HepG2 (cell line): ENCODE measurements around the gene ABI3. TPM values are rescaled to one million over a fixed set of nuclear protein-coding genes. Genes with fewer than 3 reads are reported as not detected.

Experiments
- ATAC-seq: fragments of 200-7000 bp; cut with Tn5 transposase; 3 replicates; pipeline ENCODE4 v1.9.1; 2020; ENCODE audit warnings: mild to moderate bottlenecking, moderate library complexity
- BruUV-seq: library from RNA; stranded (reverse); fragments of 400-500 nt; replicated peaks from 2 replicates; lab custom pipeline; 2021; lab: Mats Ljungman, UMichigan
- CTCF ChIA-PET: fragments of 300-600 bp; formaldehyde crosslinking; extraction: SDS; loops from one replicate; lab custom pipeline; 2021; ENCODE audit warnings: low total read pairs, inconsistent platforms, low intra/inter-chr PET ratio; lab: Yijun Ruan, JAX
- POLR2A ChIA-PET: fragments of 350-600 bp; sonication (Branson Sonifier 250); formaldehyde crosslinking; loops from one replicate; lab custom pipeline; 2020; ENCODE audit warnings: antibody characterized with exemption, inconsistent platforms; lab: Yijun Ruan, JAX
- DNase-seq: peaks from one replicate; pipeline ENCODE4 v3.0.0-alpha.2; 2015; ENCODE audit warnings: low spot score
- FAIRE-seq: peaks from 3 replicates; lab custom pipeline; 2011; peaks lifted over from hg19 to GRCh38; lab: Jason Lieb, UNC
- H2AFZ ChIP-seq: one replicate; pipeline ENCODE4 v1.6.1; 2011; ENCODE audit warnings: low read length, inconsistent platforms
- H3K27ac ChIP-seq: fragments of 300-600 bp; 3 replicates; pipeline ENCODE4 v1.8.0; 2011; ENCODE audit warnings: mixed run types, mild to moderate bottlenecking, mixed read lengths, low read length, inconsistent platforms; ENCODE audit not compliant: insufficient read depth; ENCODE audit errors: extremely low read length
- H3K27me3 ChIP-seq, 2 experiments: fragments of 200-600 bp in 1 of 2; 2 replicates in 1 of 2; 3 replicates in 1 of 2; pipeline versions ENCODE4 v1.6.0 to v1.8.0; 2011; ENCODE audit warnings: low read length in 2 of 2, mild to moderate bottlenecking in 2 of 2, moderate library complexity in 2 of 2, inconsistent platforms in 1 of 2; ENCODE audit not compliant: insufficient read depth in 2 of 2, control insufficient read depth in 1 of 2
- H3K36me3 ChIP-seq, 2 experiments: fragments of 200-600 bp in 1 of 2; replicated peaks in 1 of 2; 2 replicates in 1 of 2; 3 replicates in 1 of 2; pipeline versions ENCODE4 v1.5.1 to v1.8.0; 2011; ENCODE audit warnings: low read length in 2 of 2, inconsistent platforms in 1 of 2; ENCODE audit not compliant: insufficient read depth in 2 of 2, control insufficient read depth in 1 of 2
- H3K4me1 ChIP-seq: 2 replicates; pipeline ENCODE4 v1.5.1; 2012; ENCODE audit warnings: low read length, inconsistent platforms; ENCODE audit not compliant: insufficient read depth
- H3K4me2 ChIP-seq: 2 replicates; pipeline ENCODE4 v1.6.0; 2011; ENCODE audit warnings: low read depth, low read length, inconsistent platforms
- H3K4me3 ChIP-seq, 3 experiments: fragments of 200-600 bp in 1 of 3; sonication (generic), shearing (Covaris generic) in 1 of 3; replicated peaks in 1 of 3; 2 replicates each; pipeline ENCODE4 v1.5.1; 2011 to 2016; ENCODE audit warnings: low read length in 3 of 3, inconsistent platforms in 2 of 3, low read depth in 2 of 3, mild to moderate bottlenecking in 2 of 3, control low read depth in 1 of 3, mixed read lengths in 1 of 3; ENCODE audit not compliant: insufficient read depth in 1 of 3
- H3K79me2 ChIP-seq: one replicate; pipeline ENCODE4 v1.6.1; 2011; ENCODE audit warnings: low read length, inconsistent platforms; ENCODE audit not compliant: insufficient read depth
- H3K9ac ChIP-seq: 2 replicates; pipeline ENCODE4 v1.6.0; 2011; ENCODE audit warnings: mild to moderate bottlenecking, low read depth, low read length, inconsistent platforms; ENCODE audit not compliant: insufficient read depth
- H3K9me3 ChIP-seq: 2 replicates; pipeline ENCODE4 v1.5.1; 2012; ENCODE audit warnings: mild to moderate bottlenecking, low read length
- H4K20me1 ChIP-seq: 2 replicates; pipeline ENCODE4 v1.6.0; 2011; ENCODE audit warnings: inconsistent platforms, mild to moderate bottlenecking, low read length, moderate library complexity; ENCODE audit not compliant: insufficient read depth
- ELF1 ChIP-seq: sonication (generic); formaldehyde crosslinking; IDR thresholded peaks from 2 replicates; pipeline ENCODE4 v1.4.0; 2020; ENCODE audit warnings: missing genetic modification reagents
- JUNB ChIP-seq: sonication (generic); formaldehyde crosslinking; IDR thresholded peaks from 2 replicates; pipeline ENCODE4 v1.8.0; 2022; ENCODE audit warnings: missing genetic modification reagents, mild to moderate bottlenecking, borderline replicate concordance
- ONECUT2 ChIP-seq: sonication (generic); formaldehyde crosslinking; IDR thresholded peaks from 2 replicates; pipeline ENCODE4 v1.4.0; 2020; ENCODE audit warnings: missing genetic modification reagents
- RAD21 ChIP-seq: fragments of 450-650 bp; formaldehyde crosslinking; IDR thresholded peaks from 2 replicates; pipeline ENCODE4 v1.5.0; 2020; ENCODE audit warnings: mild to moderate bottlenecking
- SMYD3 ChIP-seq: sonication (generic); formaldehyde crosslinking; IDR thresholded peaks from 2 replicates; pipeline ENCODE4 v1.8.1; 2023; ENCODE audit warnings: mild to moderate bottlenecking, missing genetic modification reagents
- TMF1 ChIP-seq: sonication (generic); formaldehyde crosslinking; IDR thresholded peaks from 2 replicates; pipeline ENCODE4 v1.8.1; 2022; ENCODE audit warnings: low read depth, missing genetic modification reagents
- ZC3H13 ChIP-seq: sonication (generic); formaldehyde crosslinking; IDR thresholded peaks from 2 replicates; pipeline ENCODE4 v1.8.1; 2023; ENCODE audit warnings: mild to moderate bottlenecking, missing genetic modification reagents, moderate library complexity
- ZNF747 ChIP-seq: sonication (generic); formaldehyde crosslinking; IDR thresholded peaks from 2 replicates; pipeline ENCODE4 v1.8.1; 2023; ENCODE audit warnings: missing genetic modification reagents, mild to moderate bottlenecking, borderline replicate concordance
- ZNF841 ChIP-seq: sonication (generic); formaldehyde crosslinking; IDR thresholded peaks from 2 replicates; pipeline ENCODE4 v1.8.1; 2023; ENCODE audit warnings: missing genetic modification reagents, borderline replicate concordance
- WGBS: methylation state at CpG from one replicate; pipeline ENCODE4 v1.1.6; 2017; ENCODE audit warnings: low lambda C conversion rate; 5-methylcytosine and 5-hydroxymethylcytosine counted together
- in situ Hi-C: cut with HindIII; loops from 2 replicates; pipeline ENCODE4 v1.10.0; 2017; ENCODE audit warnings: low pct_unique_long_range_greater_than_20kb; ENCODE audit not compliant: extremely low pct_ligation_motif_present
- intact Hi-C: fragments of 100-400 bp; cut with micrococcal nuclease; formaldehyde crosslinking; loops from one replicate; pipeline ENCODE4 v1.10.0; 2022; ENCODE audit not compliant: unreplicated experiment
- polyA plus RNA-seq, 8 experiments: library from polyadenylated mRNA; depleted of rRNA in 3 of 8; stranded (reverse) in 7 of 8; unstranded in 1 of 8; fragments of >200 nt; fragmentation: Illumina TruSeq in 4 of 8; extraction: Trizol in 4 of 8; gene quantifications; 2 replicates each; pipeline versions ENCODE4 v1.2.1 to v1.2.3, GENCODE V29; 2011 to 2016; ENCODE audit warnings: low read depth in 4 of 8, missing spikeins in 1 of 8, mixed read lengths in 1 of 8; ENCODE audit not compliant: insufficient read depth in 1 of 8
- total RNA-seq, 5 experiments: library from RNA; depleted of rRNA; stranded (reverse); fragments of >200 nt; fragmentation: Illumina TruSeq; extraction: Trizol; gene quantifications; 2 replicates each; pipeline ENCODE4 v1.2.3, GENCODE V29; 2016; ENCODE audit warnings: low read depth in 1 of 5
- TF ChIP-seq, protein P1 (sequence below): sonication (generic); formaldehyde crosslinking; IDR thresholded peaks from 2 replicates; pipeline ENCODE4 v1.4.0; 2020; ENCODE audit warnings: missing genetic modification reagents
- TF ChIP-seq, protein P2 (sequence below): IDR thresholded peaks from 2 replicates; pipeline ENCODE4 v1.6.1; 2016
- TF ChIP-seq, protein P3 (sequence below), 2 experiments: fragments of 450-650 bp in 1 of 2; sonication (generic) in 1 of 2; formaldehyde crosslinking in 1 of 2; IDR thresholded peaks; 2 replicates each; pipeline versions ENCODE4 v1.6.1 to v1.8.0; 2016 to 2022; ENCODE audit warnings: antibody characterized with exemption in 1 of 2, mild to moderate bottlenecking in 1 of 2, missing genetic modification reagents in 1 of 2
- TF ChIP-seq, protein P4 (sequence below): sonication (generic); formaldehyde crosslinking; IDR thresholded peaks from 2 replicates; pipeline ENCODE4 v1.5.0; 2020; ENCODE audit warnings: missing genetic modification reagents

The ABI3 gene
- total and polyA plus RNA-seq, 2 of the 13 experiments (the other 11 are each of a cell fraction or from before 2014, with no cell fraction given), result not detected

DNA sequence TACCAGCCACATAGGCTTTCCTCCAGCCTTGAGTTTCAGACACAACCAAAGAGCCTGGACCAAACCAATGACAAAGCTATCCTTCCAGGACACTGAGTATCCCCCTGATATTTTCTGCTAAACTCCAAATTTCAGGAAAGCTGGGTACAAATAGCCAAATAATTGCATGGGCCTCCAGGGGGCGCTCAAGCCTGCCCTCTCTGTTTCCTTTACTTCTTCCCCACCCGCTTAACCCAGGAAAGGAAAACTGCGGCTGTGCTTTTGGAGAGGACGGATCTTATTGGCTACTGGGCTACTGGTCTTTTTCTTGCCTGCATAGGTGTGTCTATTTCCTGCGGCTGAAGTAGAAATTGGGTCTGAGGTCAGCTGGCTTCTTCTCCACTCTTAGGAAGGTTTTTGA, 30.2 kb upstream of the ABI3 start:
- H3K9me3 ChIP-seq, result peaks cover 30% of the 10 kb centered on the region
- H3K4me2 ChIP-seq, result 0 out of 2 replicates have a peak overlapping the region, but pooled peaks have one; percentile 5
- BruUV-seq, result no TSS peak
- ATAC-seq, result peak; percentile 70
- H3K9ac ChIP-seq, result no peak overlapping the region
- no peak overlapping the region for H3K27ac ChIP-seq
- no peaks in the 10 kb centered on the region for H3K79me2 ChIP-seq
- DNase-seq, result peak; percentile 65
- ChIA-PET CTCF (interaction anchor here (0.9 to 3.0 kb wide), 2 partner anchors 47 to 148 kb away, joined by 3 to 21 read pairs; no protein-coding TSS in a partner anchor), POLR2A (interaction anchor here (1.3 kb wide), 1 partner anchor 111 kb away, joined by 3 read pairs; no protein-coding TSS in a partner anchor)
- no peaks in the 10 kb centered on the region for H3K4me1 ChIP-seq
- 9% methylated on average over 5 of the region's 5 CpGs for WGBS
- H2AFZ ChIP-seq, result no peak overlapping the region
- in situ Hi-C loops (loop anchor here (5.0 kb wide), 1 partner anchor 47 kb away; no protein-coding TSS in a partner anchor), intact Hi-C loops (loop anchor here (1.0 to 2.0 kb wide), 2 partner anchors 46 to 110 kb away; no protein-coding TSS in a partner anchor)
- no peaks in the 10 kb centered on the region for H4K20me1 ChIP-seq
- H3K4me3 ChIP-seq, result no peak overlapping the region
- H3K36me3 ChIP-seq, result no peaks in the 10 kb centered on the region
- peak; percentile 30 for FAIRE-seq
- H3K27me3 ChIP-seq, result no peaks in the 10 kb centered on the region
- TF ChIP-seq ZNF747 (CRISPR knock-in tag), result 0 out of 2 replicates have a peak, but pooled peaks have one; percentile 19
- TF ChIP-seq, protein P1, sequence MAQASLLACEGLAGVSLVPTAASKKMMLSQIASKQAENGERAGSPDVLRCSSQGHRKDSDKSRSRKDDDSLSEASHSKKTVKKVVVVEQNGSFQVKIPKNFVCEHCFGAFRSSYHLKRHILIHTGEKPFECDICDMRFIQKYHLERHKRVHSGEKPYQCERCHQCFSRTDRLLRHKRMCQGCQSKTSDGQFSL, result no peak
- TF ChIP-seq, protein P2, sequence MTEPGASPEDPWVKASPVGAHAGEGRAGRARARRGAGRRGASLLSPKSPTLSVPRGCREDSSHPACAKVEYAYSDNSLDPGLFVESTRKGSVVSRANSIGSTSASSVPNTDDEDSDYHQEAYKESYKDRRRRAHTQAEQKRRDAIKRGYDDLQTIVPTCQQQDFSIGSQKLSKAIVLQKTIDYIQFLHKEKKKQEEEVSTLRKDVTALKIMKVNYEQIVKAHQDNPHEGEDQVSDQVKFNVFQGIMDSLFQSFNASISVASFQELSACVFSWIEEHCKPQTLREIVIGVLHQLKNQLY (CRISPR knock-in tag), result no peak
- no peak for TF ChIP-seq ONECUT2 (CRISPR knock-in tag)
- TF ChIP-seq, protein P3, sequence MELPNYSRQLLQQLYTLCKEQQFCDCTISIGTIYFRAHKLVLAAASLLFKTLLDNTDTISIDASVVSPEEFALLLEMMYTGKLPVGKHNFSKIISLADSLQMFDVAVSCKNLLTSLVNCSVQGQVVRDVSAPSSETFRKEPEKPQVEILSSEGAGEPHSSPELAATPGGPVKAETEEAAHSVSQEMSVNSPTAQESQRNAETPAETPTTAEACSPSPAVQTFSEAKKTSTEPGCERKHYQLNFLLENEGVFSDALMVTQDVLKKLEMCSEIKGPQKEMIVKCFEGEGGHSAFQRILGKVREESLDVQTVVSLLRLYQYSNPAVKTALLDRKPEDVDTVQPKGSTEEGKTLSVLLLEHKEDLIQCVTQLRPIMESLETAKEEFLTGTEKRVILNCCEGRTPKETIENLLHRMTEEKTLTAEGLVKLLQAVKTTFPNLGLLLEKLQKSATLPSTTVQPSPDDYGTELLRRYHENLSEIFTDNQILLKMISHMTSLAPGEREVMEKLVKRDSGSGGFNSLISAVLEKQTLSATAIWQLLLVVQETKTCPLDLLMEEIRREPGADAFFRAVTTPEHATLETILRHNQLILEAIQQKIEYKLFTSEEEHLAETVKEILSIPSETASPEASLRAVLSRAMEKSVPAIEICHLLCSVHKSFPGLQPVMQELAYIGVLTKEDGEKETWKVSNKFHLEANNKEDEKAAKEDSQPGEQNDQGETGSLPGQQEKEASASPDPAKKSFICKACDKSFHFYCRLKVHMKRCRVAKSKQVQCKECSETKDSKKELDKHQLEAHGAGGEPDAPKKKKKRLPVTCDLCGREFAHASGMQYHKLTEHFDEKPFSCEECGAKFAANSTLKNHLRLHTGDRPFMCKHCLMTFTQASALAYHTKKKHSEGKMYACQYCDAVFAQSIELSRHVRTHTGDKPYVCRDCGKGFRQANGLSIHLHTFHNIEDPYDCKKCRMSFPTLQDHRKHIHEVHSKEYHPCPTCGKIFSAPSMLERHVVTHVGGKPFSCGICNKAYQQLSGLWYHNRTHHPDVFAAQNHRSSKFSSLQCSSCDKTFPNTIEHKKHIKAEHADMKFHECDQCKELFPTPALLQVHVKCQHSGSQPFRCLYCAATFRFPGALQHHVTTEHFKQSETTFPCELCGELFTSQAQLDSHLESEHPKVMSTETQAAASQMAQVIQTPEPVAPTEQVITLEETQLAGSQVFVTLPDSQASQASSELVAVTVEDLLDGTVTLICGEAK (IDR thresholded peaks at IDR 0.05), result no peak
- TF ChIP-seq, protein P3 (CRISPR knock-in tag; IDR thresholded peaks at IDR 0.05), result no peak
- peak; percentile 56; the same call in 1 of the 2 replicates for TF ChIP-seq RAD21 (CRISPR knock-in tag)
- TF ChIP-seq ELF1 (CRISPR knock-in tag), result no peak
- no peak for TF ChIP-seq JUNB (CRISPR knock-in tag)
- no peak for TF ChIP-seq SMYD3 (CRISPR knock-in tag)
- no peak for TF ChIP-seq ZC3H13 (CRISPR knock-in tag)
- no peak for TF ChIP-seq ZNF841 (CRISPR knock-in tag)
- TF ChIP-seq TMF1, result no peak
- TF ChIP-seq, protein P4, sequence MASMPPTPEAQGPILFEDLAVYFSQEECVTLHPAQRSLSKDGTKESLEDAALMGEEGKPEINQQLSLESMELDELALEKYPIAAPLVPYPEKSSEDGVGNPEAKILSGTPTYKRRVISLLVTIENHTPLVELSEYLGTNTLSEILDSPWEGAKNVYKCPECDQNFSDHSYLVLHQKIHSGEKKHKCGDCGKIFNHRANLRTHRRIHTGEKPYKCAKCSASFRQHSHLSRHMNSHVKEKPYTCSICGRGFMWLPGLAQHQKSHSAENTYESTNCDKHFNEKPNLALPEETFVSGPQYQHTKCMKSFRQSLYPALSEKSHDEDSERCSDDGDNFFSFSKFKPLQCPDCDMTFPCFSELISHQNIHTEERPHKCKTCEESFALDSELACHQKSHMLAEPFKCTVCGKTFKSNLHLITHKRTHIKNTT (CRISPR knock-in tag), result no peak
